ENCODE results near the gene UPK3BL1.
"Not testable (repeated sequence)": the region's sequence is repeated elsewhere in the genome, so short reads cannot be mapped to it uniquely, and the experiment has no call there.

- TF ChIP-seq ZNF404 (tag by site-specific recombination; IDR thresholded peaks at IDR 0.05); ZNF624 (tag by site-specific recombination; IDR thresholded peaks at IDR 0.05); ZNF626 (tag by site-specific recombination; IDR thresholded peaks at IDR 0.05); KLF1 (tag by site-specific recombination; IDR thresholded peaks at IDR 0.05); ZNF140 (tag by site-specific recombination; IDR thresholded peaks at IDR 0.05); ZNF747 (tag by site-specific recombination; IDR thresholded peaks at IDR 0.05); KLF16 (tag by site-specific recombination; IDR thresholded peaks at IDR 0.05); ZNF645 (tag by site-specific recombination; IDR thresholded peaks at IDR 0.05); ZFP41 (tag by site-specific recombination; IDR thresholded peaks at IDR 0.05; ENCODE audit: borderline replicate concordance); ZNF585B (tag by site-specific recombination; IDR thresholded peaks at IDR 0.05): not testable (repeated sequence)
- TF ChIP-seq, protein P1, sequence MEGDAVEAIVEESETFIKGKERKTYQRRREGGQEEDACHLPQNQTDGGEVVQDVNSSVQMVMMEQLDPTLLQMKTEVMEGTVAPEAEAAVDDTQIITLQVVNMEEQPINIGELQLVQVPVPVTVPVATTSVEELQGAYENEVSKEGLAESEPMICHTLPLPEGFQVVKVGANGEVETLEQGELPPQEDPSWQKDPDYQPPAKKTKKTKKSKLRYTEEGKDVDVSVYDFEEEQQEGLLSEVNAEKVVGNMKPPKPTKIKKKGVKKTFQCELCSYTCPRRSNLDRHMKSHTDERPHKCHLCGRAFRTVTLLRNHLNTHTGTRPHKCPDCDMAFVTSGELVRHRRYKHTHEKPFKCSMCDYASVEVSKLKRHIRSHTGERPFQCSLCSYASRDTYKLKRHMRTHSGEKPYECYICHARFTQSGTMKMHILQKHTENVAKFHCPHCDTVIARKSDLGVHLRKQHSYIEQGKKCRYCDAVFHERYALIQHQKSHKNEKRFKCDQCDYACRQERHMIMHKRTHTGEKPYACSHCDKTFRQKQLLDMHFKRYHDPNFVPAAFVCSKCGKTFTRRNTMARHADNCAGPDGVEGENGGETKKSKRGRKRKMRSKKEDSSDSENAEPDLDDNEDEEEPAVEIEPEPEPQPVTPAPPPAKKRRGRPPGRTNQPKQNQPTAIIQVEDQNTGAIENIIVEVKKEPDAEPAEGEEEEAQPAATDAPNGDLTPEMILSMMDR (tag by site-specific recombination; IDR thresholded peaks at IDR 0.05), result not testable (repeated sequence)
- TF ChIP-seq, protein P2, sequence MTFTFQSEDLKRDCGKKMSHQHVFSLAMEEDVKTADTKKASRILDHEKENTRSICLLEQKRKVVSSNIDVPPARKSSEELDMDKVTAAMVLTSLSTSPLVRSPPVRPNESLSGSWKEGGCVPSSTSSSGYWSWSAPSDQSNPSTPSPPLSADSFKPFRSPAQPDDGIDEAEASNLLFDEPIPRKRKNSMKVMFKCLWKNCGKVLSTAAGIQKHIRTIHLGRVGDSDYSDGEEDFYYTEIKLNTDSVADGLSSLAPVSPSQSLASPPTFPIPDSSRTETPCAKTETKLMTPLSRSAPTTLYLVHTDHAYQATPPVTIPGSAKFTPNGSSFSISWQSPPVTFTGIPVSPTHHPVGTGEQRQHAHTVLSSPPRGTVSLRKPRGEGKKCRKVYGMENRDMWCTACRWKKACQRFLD (tag by site-specific recombination; IDR thresholded peaks at IDR 0.05), result not testable (repeated sequence)
These were observed 47.1 kb upstream of the UPK3BL1 start for GRCh38 chr7:102689436-102690282.

Data from HEK293 (cell line).